Endothelial cell of umbilical vein (primary cell): ENCODE measurements around the gene LST1. TPM values are rescaled to one million over a fixed set of nuclear protein-coding genes. Genes with fewer than 3 reads are reported as not detected.

Source experiments
- BruUV-seq: library from RNA; stranded (reverse); fragments of 400-500 nt; replicated peaks from 2 replicates; lab custom pipeline; 2021; lab: Mats Ljungman, UMichigan
- CTCF ChIA-PET: fragments of 300-600, 350-600 bp; sonication (Branson Sonifier 250); formaldehyde crosslinking; loops from one replicate; lab custom pipeline; 2021; ENCODE audit warnings: antibody characterized with exemption, inconsistent platforms; lab: Charles Lee
- POLR2A ChIA-PET: fragments of 300-600, 350-600 bp; sonication (Branson Sonifier 250); formaldehyde crosslinking; loops from one replicate; lab custom pipeline; 2021; ENCODE audit warnings: antibody characterized with exemption, inconsistent platforms; lab: Charles Lee
- DNase-seq: peaks from one replicate; pipeline ENCODE4 v3.0.0-alpha.2; 2011; ENCODE audit warnings: low read depth, low spot score
- FAIRE-seq: peaks from 2 replicates; lab custom pipeline; 2011; peaks lifted over from hg19 to GRCh38; lab: Jason Lieb, UNC
- H2AFZ ChIP-seq: 2 replicates; pipeline ENCODE4 v1.6.0; 2012; ENCODE audit warnings: low read depth, low read length, control low read depth, inconsistent platforms
- H3K27ac ChIP-seq: 2 replicates; pipeline ENCODE4 v1.5.1; 2011; ENCODE audit warnings: low read depth, mild to moderate bottlenecking, control low read depth, low read length, moderate library complexity; ENCODE audit not compliant: insufficient read depth
- H3K27me3 ChIP-seq, 2 experiments: 2 replicates each; pipeline versions ENCODE4 v1.6.0 to v1.6.1; 2011; ENCODE audit warnings: low read length in 2 of 2, mixed read lengths in 1 of 2; ENCODE audit not compliant: control insufficient read depth in 2 of 2, insufficient read depth in 2 of 2
- H3K36me3 ChIP-seq, 2 experiments: 2 replicates in 1 of 2; 3 replicates in 1 of 2; pipeline ENCODE4 v1.5.1; 2011; ENCODE audit warnings: low read length in 2 of 2, mild to moderate bottlenecking in 1 of 2, moderate library complexity in 1 of 2; ENCODE audit not compliant: control insufficient read depth in 2 of 2, insufficient read depth in 2 of 2; ENCODE audit errors: extremely low read depth in 1 of 2
- H3K4me1 ChIP-seq: 3 replicates; pipeline ENCODE4 v1.5.1; 2011; ENCODE audit warnings: mild to moderate bottlenecking, low read length; ENCODE audit not compliant: control insufficient read depth, insufficient read depth; ENCODE audit errors: extremely low read depth
- H3K4me2 ChIP-seq: 2 replicates; pipeline ENCODE4 v1.6.1; 2011; ENCODE audit warnings: low read length, control low read depth, mixed read lengths; ENCODE audit not compliant: insufficient read depth
- H3K4me3 ChIP-seq, 3 experiments: fragments of 200-600 bp in 1 of 3; sonication (generic), shearing (Covaris generic) in 1 of 3; replicated peaks in 1 of 3; 2 replicates each; pipeline ENCODE4 v1.5.1; 2011 to 2016; ENCODE audit warnings: control low read depth in 3 of 3, low read length in 3 of 3, mild to moderate bottlenecking in 2 of 3, inconsistent platforms in 1 of 3, low read depth in 1 of 3, moderate library complexity in 1 of 3; ENCODE audit not compliant: insufficient read depth in 1 of 3
- H3K79me2 ChIP-seq: 2 replicates; pipeline ENCODE4 v1.6.0; 2012; ENCODE audit warnings: low read length, inconsistent platforms; ENCODE audit not compliant: control insufficient read depth, insufficient read depth
- H3K9ac ChIP-seq: replicated peaks from 2 replicates; pipeline ENCODE3; 2011; ENCODE audit warnings: low read length, control low read depth; ENCODE audit not compliant: insufficient read depth; ENCODE audit errors: extremely low read depth
- H3K9me1 ChIP-seq: replicated peaks from 3 replicates; pipeline ENCODE4 v1.6.0; 2011; ENCODE audit warnings: mild to moderate bottlenecking, low read length; ENCODE audit not compliant: control insufficient read depth, insufficient read depth; ENCODE audit errors: extremely low read depth
- H3K9me3 ChIP-seq: replicated peaks from 2 replicates; pipeline ENCODE4 v1.5.1; 2012; ENCODE audit warnings: low read length, inconsistent platforms; ENCODE audit not compliant: control insufficient read depth, insufficient read depth
- H4K20me1 ChIP-seq: replicated peaks from 2 replicates; pipeline ENCODE3; 2011; ENCODE audit warnings: mild to moderate bottlenecking, low read length; ENCODE audit not compliant: control insufficient read depth, insufficient read depth; ENCODE audit errors: extremely low read depth
- EZH2 ChIP-seq: IDR thresholded peaks from 2 replicates; pipeline ENCODE4 v1.6.1; 2012; ENCODE audit warnings: borderline replicate concordance, low read depth, mild to moderate bottlenecking, moderate library complexity, low read length, inconsistent platforms; ENCODE audit not compliant: severe bottlenecking
- FOS ChIP-seq: IDR thresholded peaks from 2 replicates; pipeline ENCODE4 v1.6.1; 2011; ENCODE audit warnings: mild to moderate bottlenecking, low read length, moderate library complexity, borderline replicate concordance; ENCODE audit not compliant: insufficient read depth
- GATA2 ChIP-seq: IDR thresholded peaks from 2 replicates; pipeline ENCODE4 v1.7.0; 2011; ENCODE audit warnings: low read depth, mild to moderate bottlenecking, moderate library complexity, mixed read lengths, low read length; ENCODE audit not compliant: insufficient read length, insufficient read depth
- JUN ChIP-seq: IDR thresholded peaks from 2 replicates; pipeline ENCODE4 v1.6.1; 2011; ENCODE audit warnings: borderline replicate concordance, low read depth; ENCODE audit not compliant: insufficient read length, insufficient read depth
- MYC ChIP-seq: IDR thresholded peaks from one replicate; pipeline ENCODE4 v1.6.1; 2011; ENCODE audit warnings: mild to moderate bottlenecking, low read depth, low read length
- POLR2A ChIP-seq: IDR thresholded peaks from 2 replicates; pipeline ENCODE4 v1.6.1; 2012; ENCODE audit warnings: low read depth, mild to moderate bottlenecking, control low read depth, low read length
- POLR2AphosphoS5 ChIP-seq: IDR thresholded peaks from 2 replicates; pipeline ENCODE4 v1.6.1; 2012; ENCODE audit warnings: low read depth, mild to moderate bottlenecking, control low read depth, low read length, moderate library complexity; ENCODE audit not compliant: insufficient read depth
- dilution Hi-C: fragments of 300-500 bp; cut with MboI; formaldehyde crosslinking; loops from one replicate; pipeline ENCODE4 v1.15.0; 2019; ENCODE audit warnings: low sequenced_read_pairs; ENCODE audit not compliant: extremely low pct_ligation_motif_present
- intact Hi-C: fragments of 100-400 bp; cut with micrococcal nuclease; formaldehyde crosslinking; loops from one replicate; pipeline ENCODE4 v1.10.0; 2022
- polyA plus RNA-seq, 4 experiments: library from polyadenylated mRNA; depleted of rRNA in 3 of 4; stranded (reverse) in 3 of 4; unstranded in 1 of 4; fragments of >200 nt; gene quantifications; 2 replicates each; pipeline versions ENCODE4 v1.2.1 to v1.2.3, GENCODE V29; 2011 to 2012; ENCODE audit warnings: missing spikeins in 1 of 4
- total RNA-seq: library from RNA; stranded (reverse); gene quantifications from 2 replicates; pipeline ENCODE4 v1.2.3, GENCODE V29; 2021
- TF ChIP-seq, protein P1 (sequence below): IDR thresholded peaks from 2 replicates; pipeline ENCODE4 v1.6.1; 2011; ENCODE audit not compliant: insufficient read depth, insufficient read length
- TF ChIP-seq, protein P2 (sequence below), 2 donors: IDR thresholded peaks; 1 replicate in 1 of 2; 2 replicates in 1 of 2; pipeline ENCODE4 v1.5.1; 2011; ENCODE audit warnings: low read length in 2 of 2, mild to moderate bottlenecking in 2 of 2, moderate library complexity in 2 of 2, control low read depth in 1 of 2, inconsistent platforms in 1 of 2, low read depth in 1 of 2; ENCODE audit not compliant: insufficient read depth in 1 of 2; ENCODE audit errors: extremely low read depth in 1 of 2

The LST1 gene
- total and polyA plus RNA-seq, 2 donors (not counting 3 experiments of a cell fraction or from before 2014, with no cell fraction given): 1.00 to 1.8 TPM

GRCh38 chr6:31617010-31617409, 30.9 kb downstream of the LST1 start:
- no peak for DNase-seq
- H3K9me1 ChIP-seq: no peaks in the 10 kb centered on the region
- CTCF ChIA-PET: interaction anchor here (1.5 to 2.5 kb wide), 2 partner anchors 18 to 70 kb away, joined by 4 to 8 read pairs; partner anchors contain the start of gene NFKBIL1
- H2AFZ ChIP-seq: no peak overlapping the region
- no peak overlapping the region for H3K27ac ChIP-seq
- peaks cover 0 to 3% of the 10 kb centered on the region in 2 experiments for H3K27me3 ChIP-seq
- dilution Hi-C loops: no loop called here
- H3K9ac ChIP-seq: no peak overlapping the region
- peaks cover 14% of the 10 kb centered on the region for H3K79me2 ChIP-seq
- no peak overlapping the region for H3K4me3 ChIP-seq
- TF ChIP-seq JUN (no peak), GATA2 (no peak), POLR2AphosphoS5 (no peak), POLR2A (no peak), EZH2 (no peak), MYC (no peak), FOS (no peak)
- TF ChIP-seq, protein P1, sequence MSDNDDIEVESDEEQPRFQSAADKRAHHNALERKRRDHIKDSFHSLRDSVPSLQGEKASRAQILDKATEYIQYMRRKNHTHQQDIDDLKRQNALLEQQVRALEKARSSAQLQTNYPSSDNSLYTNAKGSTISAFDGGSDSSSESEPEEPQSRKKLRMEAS: no peak
- TF ChIP-seq, protein P2, sequence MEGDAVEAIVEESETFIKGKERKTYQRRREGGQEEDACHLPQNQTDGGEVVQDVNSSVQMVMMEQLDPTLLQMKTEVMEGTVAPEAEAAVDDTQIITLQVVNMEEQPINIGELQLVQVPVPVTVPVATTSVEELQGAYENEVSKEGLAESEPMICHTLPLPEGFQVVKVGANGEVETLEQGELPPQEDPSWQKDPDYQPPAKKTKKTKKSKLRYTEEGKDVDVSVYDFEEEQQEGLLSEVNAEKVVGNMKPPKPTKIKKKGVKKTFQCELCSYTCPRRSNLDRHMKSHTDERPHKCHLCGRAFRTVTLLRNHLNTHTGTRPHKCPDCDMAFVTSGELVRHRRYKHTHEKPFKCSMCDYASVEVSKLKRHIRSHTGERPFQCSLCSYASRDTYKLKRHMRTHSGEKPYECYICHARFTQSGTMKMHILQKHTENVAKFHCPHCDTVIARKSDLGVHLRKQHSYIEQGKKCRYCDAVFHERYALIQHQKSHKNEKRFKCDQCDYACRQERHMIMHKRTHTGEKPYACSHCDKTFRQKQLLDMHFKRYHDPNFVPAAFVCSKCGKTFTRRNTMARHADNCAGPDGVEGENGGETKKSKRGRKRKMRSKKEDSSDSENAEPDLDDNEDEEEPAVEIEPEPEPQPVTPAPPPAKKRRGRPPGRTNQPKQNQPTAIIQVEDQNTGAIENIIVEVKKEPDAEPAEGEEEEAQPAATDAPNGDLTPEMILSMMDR (IDR thresholded peaks at IDR 0.05; ENCODE audit: extremely low read depth in 1 of 2, insufficient read depth in 1 of 2, low read depth in 1 of 2, low read length in 2 of 2): no peak
- peaks cover 4% of the 10 kb centered on the region for H3K4me1 ChIP-seq
- no peak overlapping the region for H3K4me2 ChIP-seq
- H4K20me1 ChIP-seq: no peaks in the 10 kb centered on the region
- intact Hi-C loops: no loop called here
- FAIRE-seq: no peak
- no peaks in the 10 kb centered on the region for H3K9me3 ChIP-seq
- no peaks in the 10 kb centered on the region for H3K36me3 ChIP-seq
- BruUV-seq: no TSS peak
- POLR2A ChIA-PET: no interaction called here
